Adipocyte (in vitro differentiated cells): ENCODE results near the gene SDF2.

ENCODE experiments used
- DNase-seq: peaks from one replicate; pipeline ENCODE4 v3.0.0-alpha.2; 2015; ENCODE audit warnings: low read depth
- H3K27me3 ChIP-seq: replicated peaks from 2 replicates; pipeline ENCODE4 v1.7.0; 2013; ENCODE audit warnings: mild to moderate bottlenecking, low read length, moderate library complexity; ENCODE audit not compliant: control insufficient read depth, insufficient read depth
- H3K36me3 ChIP-seq: 2 replicates; pipeline ENCODE4 v1.7.0; 2013; ENCODE audit warnings: low read length, mild to moderate bottlenecking, moderate library complexity; ENCODE audit not compliant: control insufficient read depth, insufficient read depth, severe bottlenecking
- H3K4me1 ChIP-seq: 2 replicates; pipeline ENCODE4 v1.7.0; 2013; ENCODE audit warnings: mild to moderate bottlenecking, low read length, moderate library complexity; ENCODE audit not compliant: control insufficient read depth, insufficient read depth
- H3K4me3 ChIP-seq: 2 replicates; pipeline ENCODE4 v1.7.0; 2013; ENCODE audit warnings: mild to moderate bottlenecking, low read length, moderate library complexity
- H3K9ac ChIP-seq: 2 replicates; pipeline ENCODE4 v1.7.0; 2013; ENCODE audit warnings: mild to moderate bottlenecking, low read length, moderate library complexity
- H3K9me3 ChIP-seq: 2 replicates; pipeline ENCODE4 v1.7.0; 2013; ENCODE audit warnings: mild to moderate bottlenecking, low read length, moderate library complexity; ENCODE audit not compliant: control insufficient read depth

Gene SDF2

GRCh38 chr17:28648698-28649097 lies 13.0 kb downstream of the SDF2 start:
- Histone ChIP-seq H3K4me3 (no peak overlapping the region), H3K4me1 (peaks cover 16% of the 10 kb centered on the region), H3K36me3 (peaks cover 29% of the 10 kb centered on the region), H3K27me3 (no peaks in the 10 kb centered on the region), H3K9me3 (no peaks in the 10 kb centered on the region), H3K9ac (no peak overlapping the region)
- no peak for DNase-seq

GRCh38 chr17:28646039-28646754 lies 15.5 kb downstream of the SDF2 start:
- Histone ChIP-seq H3K4me3 (peak overlapping the region; percentile 95), H3K27me3 (no peaks in the 10 kb centered on the region), H3K9ac (peak overlapping the region; percentile 91), H3K36me3 (peaks cover 41% of the 10 kb centered on the region), H3K4me1 (peaks cover 22% of the 10 kb centered on the region), H3K9me3 (no peaks in the 10 kb centered on the region)
- DNase-seq, result no peak

GRCh38 chr17:28645576-28645939 lies 16.1 kb downstream of the SDF2 start:
- peaks cover 42% of the 10 kb centered on the region for H3K36me3 ChIP-seq
- no peak for DNase-seq

GRCh38 chr17:28644787-28645575 lies 16.7 kb downstream of the SDF2 start, which contains the start of gene BLTP2:
TSS of gene BLTP2 (minus strand) at chr17:28645158. CDS start at chr17:28645056, 102 bp downstream.
- no peaks in the 10 kb centered on the region for H3K27me3 ChIP-seq
- H3K36me3 ChIP-seq, result peaks cover 43% of the 10 kb centered on the region
- H3K9ac ChIP-seq, result peak within 1 kb of the TSS; percentile 91
- no peaks in the 10 kb centered on the region for H3K9me3 ChIP-seq
- H3K4me3 ChIP-seq, result peak within 1 kb of the TSS; percentile 95
- peak; percentile 99 for DNase-seq
- H3K4me1 ChIP-seq, result peaks cover 22% of the 10 kb centered on the region

More at GRCh38 chr17:28645576-28645939, 16.1 kb downstream of the SDF2 start:
- Histone ChIP-seq H3K4me3 (peak overlapping the region; percentile 95), H3K4me1 (peaks cover 22% of the 10 kb centered on the region), H3K9me3 (no peaks in the 10 kb centered on the region), H3K27me3 (no peaks in the 10 kb centered on the region), H3K9ac (peak overlapping the region; percentile 91)

- H3K36me3 ChIP-seq, result peaks cover 49% of the 10 kb centered on the region
- H3K4me3 ChIP-seq, result peak overlapping the region; percentile 95
- H3K4me1 ChIP-seq, result peaks cover 22% of the 10 kb centered on the region
- peak; percentile 82 for DNase-seq
- H3K9ac ChIP-seq, result peak overlapping the region; percentile 91
- no peaks in the 10 kb centered on the region for H3K27me3 ChIP-seq
- H3K9me3 ChIP-seq, result no peaks in the 10 kb centered on the region
These were observed 17.5 kb downstream of the SDF2 start for GRCh38 chr17:28643983-28644786.

- DNase-seq, result no peak
- peaks cover 20% of the 10 kb centered on the region for H3K4me1 ChIP-seq
- H3K9ac ChIP-seq, result no peak overlapping the region
- H3K27me3 ChIP-seq, result no peaks in the 10 kb centered on the region
- peaks cover 64% of the 10 kb centered on the region for H3K36me3 ChIP-seq
- H3K9me3 ChIP-seq, result no peaks in the 10 kb centered on the region
- H3K4me3 ChIP-seq, result no peak overlapping the region
These were observed 20.1 kb downstream of the SDF2 start for GRCh38 chr17:28641579-28641978.

- H3K4me1 ChIP-seq, result no peaks in the 10 kb centered on the region
- no peak overlapping the region for H3K9ac ChIP-seq
- H3K4me3 ChIP-seq, result no peak overlapping the region
- H3K9me3 ChIP-seq, result no peaks in the 10 kb centered on the region
- DNase-seq, result no peak
- H3K27me3 ChIP-seq, result no peaks in the 10 kb centered on the region
- H3K36me3 ChIP-seq, result peaks cover 98% of the 10 kb centered on the region
These were observed 26.2 kb downstream of the SDF2 start for GRCh38 chr17:28635506-28635905.

GRCh38 chr17:28634206-28634865 lies 27.4 kb downstream of the SDF2 start:
- Histone ChIP-seq H3K4me1 (no peaks in the 10 kb centered on the region), H3K36me3 (peaks cover 95% of the 10 kb centered on the region), H3K9me3 (no peaks in the 10 kb centered on the region), H3K27me3 (no peaks in the 10 kb centered on the region), H3K4me3 (no peak overlapping the region), H3K9ac (no peak overlapping the region)
- DNase-seq, result no peak

- Histone ChIP-seq H3K4me1 (no peaks in the 10 kb centered on the region), H3K4me3 (no peak overlapping the region), H3K27me3 (no peaks in the 10 kb centered on the region), H3K9ac (no peak overlapping the region), H3K36me3 (peaks cover 69% of the 10 kb centered on the region), H3K9me3 (no peaks in the 10 kb centered on the region)
- DNase-seq, result no peak
These were observed 34.9 kb downstream of the SDF2 start for GRCh38 chr17:28626818-28627217.

- Histone ChIP-seq H3K9ac (no peak overlapping the region), H3K27me3 (no peaks in the 10 kb centered on the region), H3K36me3 (peaks cover 76% of the 10 kb centered on the region), H3K4me3 (no peak overlapping the region), H3K4me1 (no peaks in the 10 kb centered on the region), H3K9me3 (no peaks in the 10 kb centered on the region)
- DNase-seq, result no peak
These were observed 37.6 kb downstream of the SDF2 start for GRCh38 chr17:28624148-28624547.
